ENCODE measurements around the gene RGL4.
"Not testable (repeated sequence)": the region's sequence is repeated elsewhere in the genome, so short reads cannot be mapped to it uniquely, and the experiment has no call there.

DNA sequence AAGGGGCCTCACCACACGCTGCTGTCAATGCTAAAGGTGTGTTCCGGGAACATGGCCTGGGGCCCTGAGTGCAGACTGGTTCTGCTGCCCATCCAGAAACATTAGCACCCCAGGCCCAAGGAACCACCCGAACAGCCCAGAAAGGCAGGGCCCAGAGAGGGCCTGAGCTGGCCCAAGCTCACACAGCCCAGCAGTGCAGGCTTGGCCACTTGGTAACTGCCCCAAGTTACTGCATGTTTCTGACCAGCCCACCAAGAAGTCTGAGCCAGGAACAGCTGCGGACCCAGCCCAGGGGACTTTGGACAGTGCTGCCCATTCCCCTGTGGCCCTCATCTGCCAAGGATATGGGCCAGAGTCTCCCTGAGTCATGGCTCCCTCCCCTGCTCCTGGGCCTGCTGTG, 19.4 kb upstream of the RGL4 start:
- not testable (repeated sequence) for TF ChIP-seq POLR2A, CTCF (IDR thresholded peaks at IDR 0.05)
